HG03025 (cell line): ENCODE results near the gene SLC16A10.
A peak's percentile ranks its signal among the peaks of the same experiment; 100 is the strongest.
"Not testable (repeated sequence)": the region's sequence is repeated elsewhere in the genome, so short reads cannot be mapped to it uniquely, and the experiment has no call there.

Experiments
- ATAC-seq: cut with Tn5 transposase; IDR thresholded peaks from one replicate; pipeline ENCODE4 v1.9.1; 2021; ENCODE audit warnings: mild to moderate bottlenecking, moderate library complexity; ENCODE audit not compliant: unreplicated experiment, low FRiP score

The SLC16A10 gene

GRCh38 chr6:111087106-111087835, at the start of gene SLC16A10:
Gene SLC16A10 (plus strand): TSS chr6:111087503. CDS start chr6:111087753, 250 bp downstream.
- ATAC-seq, result peak; percentile 90

- no peak for ATAC-seq
These were observed 48.6 kb upstream of the SLC16A10 start for GRCh38 chr6:111038534-111039252.

- no peak for ATAC-seq
These were observed 45.4 kb upstream of the SLC16A10 start for GRCh38 chr6:111041917-111042316.

GRCh38 chr6:111047244-111047643, 40.1 kb upstream of the SLC16A10 start:
- no peak for ATAC-seq

GRCh38 chr6:111050261-111051023, 36.9 kb upstream of the SLC16A10 start:
- no peak for ATAC-seq

GRCh38 chr6:111052171-111052570, 35.1 kb upstream of the SLC16A10 start:
- no peak for ATAC-seq

GRCh38 chr6:111057074-111057752, 30.1 kb upstream of the SLC16A10 start:
- ATAC-seq, result no peak

- no peak for ATAC-seq
These were observed 25.8 kb upstream of the SLC16A10 start for GRCh38 chr6:111061508-111061907.

- ATAC-seq, result not testable (repeated sequence)
These were observed 25.3 kb upstream of the SLC16A10 start for GRCh38 chr6:111061985-111062384.

GRCh38 chr6:111062860-111063259, 24.4 kb upstream of the SLC16A10 start:
- ATAC-seq, result not testable (repeated sequence)

- no peak for ATAC-seq
These were observed 19.0 kb upstream of the SLC16A10 start for GRCh38 chr6:111068109-111068865.

GRCh38 chr6:111068866-111069234, 18.5 kb upstream of the SLC16A10 start:
- ATAC-seq, result no peak

GRCh38 chr6:111069382-111070104, 17.8 kb upstream of the SLC16A10 start:
- ATAC-seq, result no peak

- ATAC-seq, result no peak
These were observed 16.9 kb upstream of the SLC16A10 start for GRCh38 chr6:111070105-111071005.

- ATAC-seq, result no peak
These were observed 14.4 kb upstream of the SLC16A10 start for GRCh38 chr6:111072801-111073360.

GRCh38 chr6:111074311-111074710, 13.0 kb upstream of the SLC16A10 start:
- ATAC-seq, result no peak

GRCh38 chr6:111076024-111076695, 11.1 kb upstream of the SLC16A10 start:
- no peak for ATAC-seq
